ENCODE measurements around the gene ADCY1. TPM values are rescaled to one million over a fixed set of nuclear protein-coding genes. Genes with fewer than 3 reads are reported as not detected.
"Not testable (repeated sequence)": the region's sequence is repeated elsewhere in the genome, so short reads cannot be mapped to it uniquely, and the experiment has no call there.

The ADCY1 gene
- total RNA-seq, 1 donor from 2014 or later, result 4.6 TPM

- DNase-seq (ENCODE audit: low spot score), result not testable (repeated sequence)
Measured at GRCh38 chr7:45731692-45732443, 157.7 kb downstream of the ADCY1 start.

DNA sequence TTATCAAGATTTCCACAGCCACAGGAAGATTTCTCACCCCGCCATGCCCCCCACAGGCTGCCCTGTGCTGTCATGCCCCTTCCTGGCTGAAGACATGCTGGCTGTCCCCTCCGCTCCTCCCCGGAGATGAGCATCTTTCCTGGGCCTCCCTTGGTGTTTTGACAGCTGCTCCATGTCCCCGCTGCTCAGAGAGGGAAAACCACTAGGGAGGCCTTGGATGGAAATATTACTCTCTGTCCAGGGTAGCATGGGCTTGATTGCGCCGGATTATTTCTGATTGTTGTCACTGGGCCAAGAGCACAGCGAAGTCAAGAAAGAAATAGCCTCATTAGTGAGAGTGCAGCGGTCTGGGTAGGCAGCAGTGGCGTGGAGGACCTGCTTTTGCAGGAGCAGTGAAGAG is 164.8 kb downstream of the ADCY1 start:
- not testable (repeated sequence) for DNase-seq (ENCODE audit: low spot score)

- not testable (repeated sequence) for DNase-seq (ENCODE audit: low spot score)
Measured at GRCh38 chr7:45740573-45740972, 166.4 kb downstream of the ADCY1 start.

- not testable (repeated sequence) for DNase-seq (ENCODE audit: low spot score)
Measured at GRCh38 chr7:45748976-45749375, 174.8 kb downstream of the ADCY1 start.

GRCh38 chr7:45751352-45751751 is 177.2 kb downstream of the ADCY1 start:
- DNase-seq (ENCODE audit: low spot score), result not testable (repeated sequence)

DNA sequence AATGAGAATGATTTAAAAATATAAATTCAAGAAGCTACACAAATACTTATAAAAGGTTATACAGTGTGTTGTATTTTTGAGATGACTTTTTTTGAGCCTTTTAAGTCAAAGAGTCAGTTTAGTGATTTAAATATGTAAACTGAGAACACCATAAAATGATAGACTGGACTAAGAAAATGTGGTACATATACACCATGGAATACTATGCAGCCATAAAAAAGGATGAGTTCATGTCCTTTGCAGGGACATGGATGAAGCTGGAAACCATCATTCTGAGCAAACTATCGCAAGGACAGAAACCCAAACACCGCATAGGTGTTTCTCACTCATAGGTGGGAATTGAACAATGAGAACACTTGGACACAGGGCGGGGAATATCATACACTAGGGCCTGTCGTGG is 182.2 kb downstream of the ADCY1 start:
- DNase-seq (ENCODE audit: low spot score), result not testable (repeated sequence)

DNA sequence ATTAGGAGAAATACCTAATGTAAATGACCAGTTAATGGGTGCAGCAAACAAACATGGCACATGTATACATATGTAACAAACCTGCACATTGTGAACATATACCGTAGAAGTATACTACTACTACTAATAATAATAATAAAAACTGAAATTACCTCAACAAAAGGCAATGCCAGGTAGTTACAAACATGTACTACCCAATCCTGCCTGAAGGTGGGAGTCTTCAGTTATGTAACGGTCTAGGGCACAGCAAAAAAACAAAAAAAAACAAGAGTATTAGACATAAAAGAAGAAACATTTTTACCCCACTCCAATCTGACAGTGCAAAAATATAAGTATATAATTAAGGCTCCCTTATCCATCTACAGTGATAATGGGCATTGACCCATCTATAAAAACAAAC is 182.6 kb downstream of the ADCY1 start:
- DNase-seq (ENCODE audit: low spot score), result not testable (repeated sequence)

DNA sequence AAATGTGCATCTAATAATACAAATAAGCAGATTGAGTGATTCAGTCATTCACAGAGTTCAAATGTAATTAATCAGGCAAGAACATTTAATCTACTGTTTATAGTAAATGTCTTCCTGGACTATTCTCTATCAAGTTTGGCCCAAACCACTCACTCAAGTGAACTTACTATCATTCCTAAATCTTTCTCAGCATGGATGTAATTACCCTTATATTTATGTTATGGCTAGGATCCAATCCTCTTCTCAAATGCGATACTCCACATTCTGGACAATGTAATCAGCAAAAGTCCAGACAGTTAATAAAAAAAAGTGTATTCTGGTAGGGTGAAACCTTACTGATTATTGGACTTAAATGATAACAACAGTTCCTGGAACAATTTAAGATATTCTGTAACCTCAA is 185.3 kb downstream of the ADCY1 start:
- DNase-seq (ENCODE audit: low spot score), result not testable (repeated sequence)

DNA sequence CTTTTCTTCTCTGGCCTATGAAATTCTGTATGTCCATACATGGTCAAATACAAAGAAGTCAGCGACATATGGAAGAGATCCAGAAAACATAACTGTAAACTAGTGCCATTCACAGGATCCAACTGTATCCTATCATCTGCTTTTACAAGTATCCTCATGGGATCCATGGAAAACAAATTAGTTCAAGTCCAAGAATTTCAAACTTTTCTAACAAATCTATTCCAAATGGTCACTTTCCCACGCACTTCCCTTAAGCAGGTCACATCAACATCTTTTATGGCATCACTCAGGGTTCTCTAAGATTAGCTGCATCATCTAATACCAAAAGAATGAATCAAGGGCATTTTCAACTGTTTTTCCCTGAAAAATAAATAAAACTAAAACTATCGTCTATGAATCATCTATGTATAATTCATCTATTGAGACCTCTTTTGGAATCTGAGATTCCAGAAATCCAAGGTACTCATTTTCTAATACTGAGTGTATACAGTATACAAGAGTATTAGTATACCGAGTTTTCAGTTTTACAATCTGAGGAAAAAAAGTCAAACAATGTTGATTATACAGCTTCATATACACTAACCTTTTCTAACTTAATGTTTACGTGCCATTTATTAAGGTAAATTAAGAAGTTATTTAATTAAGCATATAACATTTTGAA is 187.5 kb downstream of the ADCY1 start:
- not testable (repeated sequence) for DNase-seq (ENCODE audit: low spot score)

GRCh38 chr7:45762225-45762994 is 188.2 kb downstream of the ADCY1 start:
- DNase-seq (ENCODE audit: low spot score), result not testable (repeated sequence)

- peak; percentile 97 for DNase-seq (ENCODE audit: low spot score)
Measured at GRCh38 chr7:45768516-45769394, 194.6 kb downstream of the ADCY1 start.

GRCh38 chr7:45769626-45770025 is 195.5 kb downstream of the ADCY1 start:
- DNase-seq (ENCODE audit: low spot score), result not testable (repeated sequence)
